Stimulated activated CD4-positive, alpha-beta T cell treated with anti-CD3 and anti-CD28 coated beads, TNF-alpha, amount 100 ng/mL, for 24 hours (primary cell): ENCODE data around the gene ALK.

Source experiments
- DNase-seq, 3 experiments: peaks; one replicate each; pipeline ENCODE4 v3.0.0-alpha.2; 2020; ENCODE audit warnings: low read depth in 3 of 3

Gene ALK

DNA sequence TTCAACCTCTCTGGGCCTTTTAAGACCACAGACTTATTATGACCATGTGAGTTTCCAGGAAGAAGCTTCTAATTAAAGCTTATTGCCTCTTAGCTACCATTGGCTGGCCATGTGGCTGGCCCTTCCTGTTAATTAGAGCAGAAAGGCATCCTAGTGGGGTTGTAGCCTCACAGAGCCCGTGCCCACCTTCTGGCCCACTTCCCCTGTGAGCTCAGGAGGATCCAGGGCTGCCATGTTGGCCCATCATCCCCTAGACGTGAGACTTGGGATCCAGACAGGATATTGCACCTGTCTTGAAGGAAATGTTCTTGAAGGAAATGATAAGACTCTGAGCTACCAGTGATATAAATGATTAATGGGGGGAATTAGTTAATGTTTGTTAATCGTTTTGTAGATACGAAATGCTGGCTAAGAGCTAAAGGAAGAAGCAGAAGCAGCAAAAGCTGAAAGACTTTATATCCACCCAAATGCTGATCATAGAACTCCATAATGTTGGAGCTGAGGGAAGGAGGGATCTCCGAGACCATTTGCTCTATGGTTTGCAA, 550.7 kb downstream of the ALK start:
- DNase-seq: no peak

- no peak for DNase-seq
Observed at GRCh38 chr2:29370173-29370572, 551.2 kb downstream of the ALK start.

DNA sequence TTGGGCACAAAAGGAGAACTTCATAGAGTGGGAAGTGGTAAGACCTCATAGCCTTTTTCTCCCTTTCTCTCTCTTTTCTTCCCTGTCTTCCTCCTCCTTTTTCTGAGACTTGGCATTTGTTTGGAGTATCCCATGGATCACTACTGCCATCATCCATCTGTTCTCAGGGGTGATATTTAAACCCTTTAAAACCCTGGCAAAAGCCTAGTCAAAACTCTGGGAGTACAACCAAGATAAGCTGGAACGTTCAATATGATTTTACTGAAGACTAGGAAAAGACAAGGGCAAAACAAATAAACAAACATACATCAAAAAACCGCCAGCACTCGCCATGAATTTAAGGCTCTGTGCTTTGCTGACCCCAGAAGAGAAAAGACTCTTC, 552.7 kb downstream of the ALK start:
- DNase-seq: no peak

DNA sequence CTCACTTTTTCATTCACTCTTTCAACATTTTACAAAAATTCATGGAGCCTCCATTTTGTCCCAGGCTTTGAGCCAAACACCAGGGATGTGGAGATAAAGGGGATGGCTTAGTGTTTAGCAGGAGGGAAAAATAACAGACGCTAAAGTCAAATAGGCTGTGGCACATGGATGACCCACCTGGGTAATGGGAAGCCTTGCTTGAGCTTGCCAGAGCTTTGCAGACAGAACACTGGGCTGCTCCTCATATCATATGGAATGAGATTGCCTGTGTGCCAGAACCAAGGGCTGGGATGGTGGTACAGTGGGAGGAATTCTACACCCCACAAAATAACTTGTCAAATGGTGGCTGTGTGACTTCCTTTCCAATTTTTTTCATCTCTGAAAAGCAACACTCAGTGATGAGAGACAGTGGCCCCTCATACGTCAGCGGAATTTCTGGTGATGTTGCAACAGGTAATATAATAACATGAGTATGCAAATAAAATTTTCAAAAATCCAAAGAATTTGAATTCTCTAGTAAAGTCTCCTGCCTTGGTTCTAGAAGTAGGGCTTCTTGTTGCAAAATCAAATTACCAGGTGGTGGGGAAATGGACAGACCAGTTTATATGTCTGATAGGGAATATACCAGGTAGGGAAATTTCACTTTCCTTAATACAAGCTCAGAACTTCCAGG, 553.3 kb downstream of the ALK start:
- no peak for DNase-seq

GRCh38 chr2:29363111-29363510, 558.3 kb downstream of the ALK start:
- no peak for DNase-seq

DNA sequence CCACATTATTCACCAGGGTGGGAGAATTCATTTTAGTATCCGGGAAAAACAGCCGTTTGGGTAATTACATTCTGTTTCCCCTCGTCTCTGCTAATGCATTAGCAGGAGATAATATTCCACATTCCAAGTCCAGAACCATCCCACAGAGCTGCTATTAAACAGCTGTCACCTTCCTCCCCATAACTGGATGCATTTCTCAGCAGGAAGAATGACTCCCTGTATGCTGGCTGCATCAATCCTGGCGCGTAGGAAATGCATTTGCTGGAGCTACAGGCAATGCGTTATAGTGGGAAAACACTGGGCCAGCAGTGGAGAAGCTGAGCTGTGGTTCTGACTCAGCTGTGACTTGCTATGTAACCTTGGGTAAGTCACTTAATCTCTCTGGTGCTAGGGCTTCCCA, 560.2 kb downstream of the ALK start:
- no peak for DNase-seq

DNA sequence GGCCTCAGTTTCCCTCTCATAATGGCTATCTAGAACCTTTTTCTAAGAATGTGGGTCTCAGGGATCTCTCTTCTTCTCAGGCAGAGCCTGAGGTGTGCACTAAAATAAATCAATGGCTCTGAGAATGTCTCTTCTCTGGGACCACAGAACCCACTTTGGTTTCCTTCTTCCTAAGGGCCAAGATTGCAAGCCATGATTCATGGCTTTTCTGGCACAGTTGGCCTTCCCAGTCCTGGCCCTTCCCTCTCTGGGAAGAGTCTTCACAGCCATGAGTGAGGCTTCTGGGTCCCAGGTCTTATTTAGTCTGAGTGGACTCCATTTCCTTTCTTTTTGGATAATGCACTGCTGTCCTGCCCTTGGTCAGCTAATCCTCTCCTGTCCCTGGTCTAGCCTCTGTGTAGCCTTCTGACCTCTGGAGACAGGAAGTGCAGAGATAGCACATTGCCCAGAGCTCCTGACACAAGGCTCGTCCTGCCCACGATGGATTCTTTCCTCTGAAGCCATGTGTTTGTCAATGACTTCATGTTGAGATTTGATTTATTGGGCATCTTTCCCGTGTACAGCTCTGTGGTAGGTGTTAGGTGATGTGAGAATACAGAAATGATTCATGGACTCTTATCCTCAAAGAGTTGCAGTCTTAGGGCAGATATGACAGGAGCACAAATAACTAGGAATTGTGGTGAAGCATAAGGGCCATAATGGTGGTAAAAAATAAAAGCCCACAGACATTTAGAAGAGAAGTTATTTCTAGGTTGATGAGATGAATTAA, 561.2 kb downstream of the ALK start:
- no peak for DNase-seq

DNA sequence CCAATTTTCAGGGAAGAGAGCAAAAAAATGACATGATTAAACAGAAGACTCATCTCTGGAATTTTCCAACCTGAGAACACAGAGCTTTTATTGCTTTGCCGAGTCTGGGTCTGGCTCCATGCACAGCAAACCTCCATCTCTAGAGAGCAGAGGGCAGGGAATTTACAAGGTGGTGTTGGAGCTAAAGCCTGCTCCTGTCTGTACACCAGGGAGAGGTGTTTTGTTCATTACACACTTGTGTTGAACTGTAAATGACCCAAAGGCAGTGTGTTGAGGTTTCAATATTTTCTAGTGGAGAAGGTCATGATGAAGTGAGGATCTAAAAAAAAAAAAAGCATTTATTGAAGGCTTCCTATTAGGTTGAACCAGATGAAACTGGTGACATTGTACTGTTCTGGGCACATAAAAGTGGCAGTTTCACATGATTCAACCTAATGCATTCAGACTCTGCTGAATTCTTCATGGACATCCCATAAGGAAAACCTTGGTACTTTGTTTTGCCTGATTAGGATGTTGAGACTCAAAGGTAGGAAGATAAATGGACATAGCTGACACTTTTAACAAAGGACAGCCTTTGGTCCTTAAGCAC, 567.9 kb downstream of the ALK start:
- no peak for DNase-seq

DNA sequence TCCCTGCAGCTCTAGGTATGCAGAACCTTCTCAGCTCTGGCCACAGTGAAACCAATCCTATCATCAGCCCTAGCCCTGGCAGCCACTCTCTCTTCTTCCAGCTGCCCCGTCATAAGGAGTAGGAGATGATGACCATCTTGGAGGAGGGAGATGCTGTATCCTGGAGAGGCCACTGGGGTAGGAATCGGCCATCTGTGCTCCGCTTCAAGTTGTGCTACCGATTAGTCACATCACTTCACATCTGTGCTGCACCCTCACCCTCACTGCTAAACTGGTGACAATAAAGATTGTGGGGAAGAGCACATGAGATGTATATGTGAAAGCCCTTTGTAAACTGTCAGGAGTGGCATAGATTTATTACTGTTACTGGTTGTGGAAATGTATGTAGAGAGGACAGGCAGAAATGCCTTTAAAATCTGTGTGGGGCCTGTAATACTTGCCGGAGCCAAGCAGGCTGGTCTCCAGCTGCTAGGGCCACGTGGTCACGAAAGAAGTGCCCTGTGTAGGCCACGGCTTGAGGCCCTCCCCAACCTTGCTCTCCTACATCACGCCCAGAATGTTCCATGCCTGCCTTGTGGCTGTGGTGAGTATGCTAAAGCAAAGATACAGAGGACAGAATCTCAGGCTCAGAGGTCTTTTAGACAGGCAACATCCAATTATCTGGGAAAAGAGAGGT, 569.3 kb downstream of the ALK start:
- DNase-seq: no peak

- DNase-seq: no peak
Observed at GRCh38 chr2:29351248-29351647, 570.1 kb downstream of the ALK start.

- no peak for DNase-seq
Observed at GRCh38 chr2:29349316-29350030, 571.9 kb downstream of the ALK start.

- DNase-seq: no peak
Observed at GRCh38 chr2:29347774-29348461, 573.5 kb downstream of the ALK start.

DNA sequence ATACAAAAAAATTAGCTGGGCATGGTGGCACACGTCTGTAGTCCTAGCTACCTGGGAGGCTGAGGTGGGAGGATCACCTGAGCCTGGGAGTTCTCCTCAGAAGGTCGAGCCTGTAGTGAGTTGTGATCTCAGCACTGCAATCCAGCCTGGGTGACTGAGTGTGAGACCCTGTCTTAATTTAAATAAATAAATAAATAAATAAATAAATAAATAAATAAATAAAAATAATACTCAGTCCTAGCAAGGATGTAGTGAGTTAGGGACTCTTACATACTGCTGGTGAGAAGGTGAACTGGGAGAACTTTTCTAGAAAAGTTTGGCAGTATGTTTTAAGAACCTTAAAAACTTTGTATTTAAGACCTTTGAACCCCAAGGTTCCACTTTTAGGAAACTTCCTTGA, 576.1 kb downstream of the ALK start:
- DNase-seq: no peak

- no peak for DNase-seq
Observed at GRCh38 chr2:29343830-29344229, 577.6 kb downstream of the ALK start.

DNA sequence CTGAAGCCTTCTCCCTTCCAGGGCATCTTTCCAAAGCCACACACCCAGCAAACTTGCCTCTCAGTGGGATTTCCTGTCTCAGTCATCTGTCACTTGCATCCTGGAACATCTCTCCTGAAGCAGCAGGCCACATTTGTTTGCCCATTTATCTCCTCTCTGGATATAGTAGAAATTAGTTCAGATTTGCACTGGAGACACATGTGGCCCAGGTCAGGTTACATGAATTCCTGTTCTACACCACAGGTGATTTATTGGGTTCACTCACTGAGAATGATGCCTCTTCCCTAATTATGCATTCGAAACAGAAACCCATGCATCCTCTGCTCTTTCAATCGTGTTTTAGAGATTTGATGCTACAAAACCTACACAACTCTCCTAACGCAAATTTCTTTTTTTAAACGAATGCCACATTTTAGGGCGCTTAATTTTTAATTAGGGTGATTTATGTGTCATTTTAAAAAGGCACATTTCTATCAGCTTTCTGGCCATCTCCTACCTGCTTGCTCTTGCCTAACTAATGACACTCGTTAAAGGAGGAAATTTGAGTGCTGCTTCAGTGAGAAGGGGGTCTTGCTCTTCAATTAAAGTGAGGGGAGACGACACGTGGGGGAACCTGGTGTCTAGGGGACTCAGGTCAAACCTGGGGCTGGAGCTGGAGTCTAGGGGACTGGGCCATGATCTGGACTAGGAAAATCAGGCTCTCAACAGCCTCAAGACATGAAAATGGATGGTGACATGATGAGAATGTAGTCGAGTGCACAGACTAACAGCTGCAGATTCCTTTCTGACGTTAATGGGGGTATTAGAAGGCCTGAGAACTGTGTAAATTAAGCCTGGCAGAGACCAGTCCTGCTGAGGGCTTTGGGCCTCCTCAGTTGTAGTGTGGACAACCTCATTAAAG, 584.8 kb downstream of the ALK start:
- DNase-seq: no peak

DNA sequence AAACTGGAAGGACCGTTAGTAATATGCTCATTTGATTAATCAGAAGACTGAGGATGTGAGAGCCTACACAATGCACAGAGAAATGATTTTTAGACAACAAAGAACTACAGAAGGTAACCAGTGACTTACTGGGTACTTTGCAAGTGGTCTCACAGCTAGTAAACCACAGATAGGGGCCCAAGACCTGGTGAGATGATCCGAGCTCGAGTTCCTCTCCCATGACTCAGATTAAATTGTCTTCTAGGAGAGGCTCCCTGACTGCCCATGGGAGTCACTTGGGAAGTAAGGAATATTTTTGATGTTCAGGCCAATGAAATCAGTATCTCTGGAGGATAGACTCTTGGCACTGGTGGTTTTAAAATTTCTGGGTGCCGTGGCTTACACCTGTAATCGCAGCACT, 586.0 kb downstream of the ALK start:
- no peak for DNase-seq

DNA sequence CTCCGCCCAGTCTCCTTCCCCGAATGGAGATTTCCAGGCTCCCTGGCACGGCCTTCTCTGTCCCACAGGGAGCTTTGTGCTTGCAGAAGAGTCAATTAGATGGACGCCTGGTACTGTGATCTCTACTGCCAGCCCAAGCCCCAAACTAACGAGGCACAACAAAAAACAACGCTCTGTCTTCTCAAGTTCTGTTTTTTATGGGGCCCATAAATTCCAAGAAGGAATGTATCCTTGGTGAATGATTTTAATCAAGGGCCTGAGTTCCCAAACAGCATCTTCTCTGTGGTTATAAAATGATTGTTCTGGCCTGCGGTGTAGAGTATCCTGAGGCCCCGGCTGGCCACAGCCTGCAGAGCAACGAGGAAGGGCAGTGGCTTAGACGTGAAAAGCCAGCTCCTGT, 586.7 kb downstream of the ALK start:
- no peak for DNase-seq

DNA sequence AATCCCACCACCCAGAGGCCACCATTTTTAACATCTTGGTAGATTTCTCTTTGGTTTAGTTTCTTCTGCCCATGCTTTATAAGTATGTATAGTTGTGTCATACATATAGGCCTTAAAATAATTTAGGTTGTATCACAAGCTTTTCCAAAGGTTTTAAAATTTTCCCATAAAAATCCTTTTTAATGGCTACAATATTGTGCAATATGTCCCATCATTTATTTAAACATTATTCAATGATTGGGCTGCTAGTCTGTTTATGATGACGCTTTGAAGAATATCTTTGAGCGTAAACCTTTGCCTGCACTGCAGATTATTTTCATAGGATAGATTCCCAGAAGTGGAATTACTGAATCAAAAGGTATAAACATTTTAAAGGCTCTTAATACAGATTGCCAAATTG, 588.8 kb downstream of the ALK start:
- no peak for DNase-seq

- DNase-seq: no peak
Observed at GRCh38 chr2:29329899-29330298, 591.5 kb downstream of the ALK start.

- no peak for DNase-seq
Observed at GRCh38 chr2:29326926-29327325, 594.5 kb downstream of the ALK start.
